HuH-7 (cell line): Measurements from ENCODE around the gene MLN.
"Not testable (repeated sequence)": the region's sequence is repeated elsewhere in the genome, so short reads cannot be mapped to it uniquely, and the experiment has no call there.

Experiments
- DNase-seq: peaks from one replicate; pipeline ENCODE4 v3.0.0; 2011; ENCODE audit warnings: low spot score

MLN gene

GRCh38 chr6:33834401-33835392 lies 30.9 kb upstream of the MLN start:
- DNase-seq = no peak

- no peak for DNase-seq
Observed at GRCh38 chr6:33833599-33833998, 29.8 kb upstream of the MLN start.

GRCh38 chr6:33832831-33833230 lies 29.0 kb upstream of the MLN start:
- DNase-seq = not testable (repeated sequence)

GRCh38 chr6:33831725-33832124 lies 27.9 kb upstream of the MLN start:
- DNase-seq = not testable (repeated sequence)

- no peak for DNase-seq
Observed at GRCh38 chr6:33830635-33831240, 26.9 kb upstream of the MLN start.

- DNase-seq = no peak
Observed at GRCh38 chr6:33828764-33829731, 25.2 kb upstream of the MLN start.

GRCh38 chr6:33828452-33828763 lies 24.6 kb upstream of the MLN start:
- no peak for DNase-seq

- DNase-seq = no peak
Observed at GRCh38 chr6:33827546-33828451, 24.0 kb upstream of the MLN start.

- no peak for DNase-seq
Observed at GRCh38 chr6:33826537-33826936, 22.7 kb upstream of the MLN start.

GRCh38 chr6:33824461-33825154 lies 20.8 kb upstream of the MLN start:
- no peak for DNase-seq

GRCh38 chr6:33823806-33824205 lies 20.0 kb upstream of the MLN start:
- no peak for DNase-seq

- peak; percentile 56 for DNase-seq
Observed at GRCh38 chr6:33822575-33823395, 19.0 kb upstream of the MLN start.

GRCh38 chr6:33820784-33821520 lies 17.1 kb upstream of the MLN start:
- DNase-seq = no peak

- no peak for DNase-seq
Observed at GRCh38 chr6:33820243-33820642, 16.4 kb upstream of the MLN start.

- no peak for DNase-seq
Observed at GRCh38 chr6:33819021-33819420, 15.2 kb upstream of the MLN start.

- no peak for DNase-seq
Observed at GRCh38 chr6:33818293-33818692, 14.5 kb upstream of the MLN start.

GRCh38 chr6:33817489-33817888 lies 13.7 kb upstream of the MLN start:
- no peak for DNase-seq

- DNase-seq = no peak
Observed at GRCh38 chr6:33816911-33817310, 13.1 kb upstream of the MLN start.

- no peak for DNase-seq
Observed at GRCh38 chr6:33815854-33816253, 12.1 kb upstream of the MLN start.
